MM.1S (cell line): Measurements from ENCODE around the gene SERHL2.

Source experiments
- EZH2phosphoT487 ChIP-seq: fragments of 300-600 bp; sonication (generic); IDR thresholded peaks from 2 replicates; pipeline ENCODE4 v1.6.1; 2018; ENCODE audit warnings: antibody characterized with exemption, low read length
- TF ChIP-seq, protein P1 (sequence below): fragments of 300-600 bp; sonication (generic); IDR thresholded peaks from 2 replicates; pipeline ENCODE4 v1.5.1; 2016; ENCODE audit warnings: antibody characterized with exemption, low read length, mixed read lengths

DNA sequence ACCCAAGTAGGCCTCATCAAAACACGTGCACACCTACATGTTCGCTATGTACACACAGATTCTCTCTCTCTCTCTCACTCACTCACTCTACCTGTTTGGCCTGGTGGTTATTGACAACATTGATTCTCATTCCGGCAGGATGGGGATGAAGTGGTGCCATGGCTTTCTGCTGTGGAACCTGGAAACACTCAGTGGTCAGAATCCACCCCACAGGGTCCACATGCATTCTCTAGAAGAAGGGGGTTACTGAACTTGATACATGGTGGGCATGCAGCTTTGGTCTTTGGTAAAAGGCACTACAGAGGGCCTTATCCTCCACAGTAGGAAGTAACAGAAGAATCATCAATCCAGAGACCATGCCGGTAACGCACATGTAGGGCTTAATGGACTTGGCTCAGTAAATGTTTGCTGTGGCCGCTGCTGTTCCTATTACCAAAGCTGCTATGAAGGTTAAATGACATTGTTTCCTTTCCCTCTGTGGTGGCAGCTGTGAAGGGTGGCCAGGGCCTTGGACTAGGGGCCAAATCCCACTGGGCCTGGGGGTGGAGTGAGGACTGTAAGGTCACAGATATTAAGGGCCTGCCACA lies 48.2 kb downstream of the SERHL2 start:
- TF ChIP-seq, protein P1, sequence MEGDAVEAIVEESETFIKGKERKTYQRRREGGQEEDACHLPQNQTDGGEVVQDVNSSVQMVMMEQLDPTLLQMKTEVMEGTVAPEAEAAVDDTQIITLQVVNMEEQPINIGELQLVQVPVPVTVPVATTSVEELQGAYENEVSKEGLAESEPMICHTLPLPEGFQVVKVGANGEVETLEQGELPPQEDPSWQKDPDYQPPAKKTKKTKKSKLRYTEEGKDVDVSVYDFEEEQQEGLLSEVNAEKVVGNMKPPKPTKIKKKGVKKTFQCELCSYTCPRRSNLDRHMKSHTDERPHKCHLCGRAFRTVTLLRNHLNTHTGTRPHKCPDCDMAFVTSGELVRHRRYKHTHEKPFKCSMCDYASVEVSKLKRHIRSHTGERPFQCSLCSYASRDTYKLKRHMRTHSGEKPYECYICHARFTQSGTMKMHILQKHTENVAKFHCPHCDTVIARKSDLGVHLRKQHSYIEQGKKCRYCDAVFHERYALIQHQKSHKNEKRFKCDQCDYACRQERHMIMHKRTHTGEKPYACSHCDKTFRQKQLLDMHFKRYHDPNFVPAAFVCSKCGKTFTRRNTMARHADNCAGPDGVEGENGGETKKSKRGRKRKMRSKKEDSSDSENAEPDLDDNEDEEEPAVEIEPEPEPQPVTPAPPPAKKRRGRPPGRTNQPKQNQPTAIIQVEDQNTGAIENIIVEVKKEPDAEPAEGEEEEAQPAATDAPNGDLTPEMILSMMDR, result no peak
- TF ChIP-seq EZH2phosphoT487, result no peak
